SK-N-SH (cell line): ENCODE measurements around the gene TRNT1. TPM values are rescaled to one million over a fixed set of nuclear protein-coding genes. Genes with fewer than 3 reads are reported as not detected.

Experiments used
- CTCF ChIA-PET: fragments of 300-600, 350-600 bp; formaldehyde crosslinking; extraction: SDS; loops from one replicate; lab custom pipeline; 2021; lab: Yijun Ruan, JAX
- POLR2A ChIA-PET: fragments of 350-600 bp; sonication (Branson Sonifier 250); formaldehyde crosslinking; extraction: SDS; loops from one replicate; lab custom pipeline; 2020; ENCODE audit warnings: antibody characterized with exemption, inconsistent platforms; lab: Yijun Ruan, JAX
- DNase-seq: peaks from one replicate; pipeline ENCODE4 v3.0.0; 2012
- H2AFZ ChIP-seq: fragments of 200-600 bp; sonication (generic); 2 replicates; pipeline ENCODE4 v1.8.1; 2016; ENCODE audit warnings: antibody characterized with exemption, mild to moderate bottlenecking, low read depth
- H3F3A ChIP-seq: fragments of 200-600 bp; sonication (generic); replicated peaks from 2 replicates; pipeline ENCODE3; 2016; ENCODE audit warnings: antibody characterized with exemption, mild to moderate bottlenecking; ENCODE audit not compliant: insufficient read depth
- H3K27ac ChIP-seq, 2 experiments: fragments of 200-500 bp in 1 of 2; fragments of 200-600 bp in 1 of 2; sonication (Bioruptor generic) in 1 of 2; sonication (generic), shearing (Covaris generic) in 1 of 2; 2 replicates each; pipeline versions ENCODE4 v1.5.1 to v1.6.1; 2014 to 2016; ENCODE audit warnings: low read depth in 2 of 2, inconsistent platforms in 1 of 2, low read length in 1 of 2, mild to moderate bottlenecking in 1 of 2, mixed read lengths in 1 of 2
- H3K27me3 ChIP-seq: fragments of 200-600 bp; sonication (generic), shearing (Covaris generic); 2 replicates; pipeline ENCODE4 v1.6.1; 2016; ENCODE audit warnings: mixed run types; ENCODE audit not compliant: insufficient read depth
- H3K36me3 ChIP-seq, 2 experiments: fragments of 200-500 bp in 1 of 2; fragments of 200-600 bp in 1 of 2; sonication (Bioruptor generic) in 1 of 2; sonication (generic) in 1 of 2; replicated peaks in 1 of 2; 2 replicates each; pipeline versions ENCODE3 to v1.5.1; 2014 to 2016; ENCODE audit warnings: low read length in 1 of 2, mild to moderate bottlenecking in 1 of 2; ENCODE audit not compliant: insufficient read depth in 2 of 2, control insufficient read depth in 1 of 2
- H3K4me1 ChIP-seq, 2 experiments: fragments of 200-500 bp in 1 of 2; fragments of 200-600 bp in 1 of 2; sonication (Bioruptor generic) in 1 of 2; sonication (generic), shearing (Covaris generic) in 1 of 2; 2 replicates each; pipeline versions ENCODE4 v1.5.1 to v1.6.1; 2014 to 2016; ENCODE audit warnings: low read depth in 1 of 2, low read length in 1 of 2, mixed run types in 1 of 2; ENCODE audit not compliant: insufficient read depth in 2 of 2, control insufficient read depth in 1 of 2
- H3K4me2 ChIP-seq: fragments of 200-600 bp; sonication (generic), shearing (Covaris generic); 2 replicates; pipeline ENCODE4 v1.6.1; 2017; ENCODE audit warnings: mixed run types
- H3K4me3 ChIP-seq, 2 experiments: fragments of 200-500 bp in 1 of 2; fragments of 200-600 bp in 1 of 2; sonication (Bioruptor generic) in 1 of 2; sonication (generic), shearing (Covaris generic) in 1 of 2; 2 replicates each; pipeline versions ENCODE4 v1.5.1 to v1.8.1; 2014 to 2016; ENCODE audit warnings: low read depth in 2 of 2, inconsistent platforms in 1 of 2, low read length in 1 of 2, mild to moderate bottlenecking in 1 of 2, mixed read lengths in 1 of 2, moderate library complexity in 1 of 2
- H3K79me2 ChIP-seq: fragments of 200-600 bp; sonication (generic); 2 replicates; pipeline ENCODE4 v1.8.1; 2017; ENCODE audit warnings: mild to moderate bottlenecking; ENCODE audit not compliant: insufficient read depth
- H3K9ac ChIP-seq: fragments of 200-600 bp; sonication (generic); 2 replicates; pipeline ENCODE4 v1.6.1; 2017; ENCODE audit warnings: mixed run types
- H3K9me2 ChIP-seq: fragments of 200-600 bp; sonication (generic); 2 replicates; pipeline ENCODE4 v1.6.1; 2017; ENCODE audit warnings: mixed run types
- H3K9me3 ChIP-seq: fragments of 200-600 bp; sonication (generic); 2 replicates; pipeline ENCODE4 v1.6.1; 2017; ENCODE audit warnings: mixed run types, mild to moderate bottlenecking, moderate library complexity
- H4K20me1 ChIP-seq: fragments of 200-600 bp; sonication (generic); 2 replicates; pipeline ENCODE4 v1.6.1; 2017; ENCODE audit warnings: mild to moderate bottlenecking, mixed run types; ENCODE audit not compliant: insufficient read depth
- CHD2 ChIP-seq: fragments of 150-350 bp; IDR thresholded peaks from 2 replicates; pipeline ENCODE4 v1.6.1; 2018; ENCODE audit warnings: low read length; ENCODE audit not compliant: partially characterized antibody
- CTCF ChIP-seq: fragments of 200-600 bp; sonication (generic); IDR thresholded peaks from 2 replicates; pipeline ENCODE4 v1.6.1; 2017; ENCODE audit warnings: antibody characterized with exemption, mild to moderate bottlenecking, moderate library complexity
- ELF1 ChIP-seq: IDR thresholded peaks from 2 replicates; pipeline ENCODE4 v1.4.0; 2012
- EP300 ChIP-seq, 2 experiments: IDR thresholded peaks; 2 replicates each; pipeline versions ENCODE4 v1.4.0 to v1.6.1; 2012; ENCODE audit warnings: borderline replicate concordance in 1 of 2, low read depth in 1 of 2, low read length in 1 of 2
- EZH2phosphoT487 ChIP-seq: fragments of 200-600 bp; sonication (generic); IDR thresholded peaks from 2 replicates; pipeline ENCODE4 v1.6.1; 2017; ENCODE audit warnings: low read depth, mixed run types, mild to moderate bottlenecking, antibody characterized with exemption, moderate library complexity, borderline replicate concordance
- FOSL2 ChIP-seq: IDR thresholded peaks from 2 replicates; pipeline ENCODE4 v1.4.0; 2012; ENCODE audit warnings: low read depth, mild to moderate bottlenecking, moderate library complexity, borderline replicate concordance
- GABPA ChIP-seq: IDR thresholded peaks from 2 replicates; pipeline ENCODE4 v1.4.0; 2012; ENCODE audit warnings: low read depth, mild to moderate bottlenecking
- GATA2 ChIP-seq: sonication (generic); formaldehyde crosslinking; IDR thresholded peaks from 2 replicates; pipeline ENCODE4 v1.5.0; 2020; ENCODE audit warnings: mild to moderate bottlenecking, missing genetic modification reagents
- NRF1 ChIP-seq: IDR thresholded peaks from 2 replicates; pipeline ENCODE4 v1.6.1; 2012; ENCODE audit warnings: low read depth, mild to moderate bottlenecking, low read length
- RCOR1 ChIP-seq: fragments of 150-350 bp; IDR thresholded peaks from 2 replicates; pipeline ENCODE4 v1.6.1; 2017; ENCODE audit warnings: antibody characterized with exemption, low read length
- REST ChIP-seq: IDR thresholded peaks from 2 replicates; pipeline ENCODE4 v1.6.1; 2012; ENCODE audit warnings: mild to moderate bottlenecking, low read depth, low read length, moderate library complexity
- RXRA ChIP-seq: IDR thresholded peaks from 2 replicates; pipeline ENCODE4 v1.4.0; 2012; ENCODE audit warnings: low read depth, mild to moderate bottlenecking, borderline replicate concordance
- SMC3 ChIP-seq: IDR thresholded peaks from 2 replicates; pipeline ENCODE4 v1.6.1; 2012; ENCODE audit warnings: low read depth, low read length, improper control_type of control experiment
- TEAD4 ChIP-seq: IDR thresholded peaks from 2 replicates; pipeline ENCODE4 v1.4.0; 2012; ENCODE audit warnings: mild to moderate bottlenecking, borderline replicate concordance; ENCODE audit not compliant: insufficient read depth
- USF1 ChIP-seq: IDR thresholded peaks from 2 replicates; pipeline ENCODE4 v1.4.0; 2012; ENCODE audit warnings: low read depth, borderline replicate concordance
- YY1 ChIP-seq: IDR thresholded peaks from 2 replicates; pipeline ENCODE4 v1.4.0; 2012; ENCODE audit warnings: low read depth, mild to moderate bottlenecking
- ZBTB33 ChIP-seq: IDR thresholded peaks from 2 replicates; pipeline ENCODE4 v1.4.0; 2012; ENCODE audit warnings: low read depth, borderline replicate concordance
- WGBS: methylation state at CpG from one replicate; pipeline ENCODE4 v1.1.6; 2017; ENCODE audit warnings: low lambda C conversion rate; 5-methylcytosine and 5-hydroxymethylcytosine counted together
- polyA plus RNA-seq, 3 experiments: library from polyadenylated mRNA; depleted of rRNA; stranded (reverse); fragments of >200 nt; gene quantifications; 2 replicates each; pipeline ENCODE4 v1.2.3, GENCODE V29; 2012
- TF ChIP-seq, protein P1 (sequence below): fragments of 150-350 bp; IDR thresholded peaks from 2 replicates; pipeline ENCODE4 v1.6.1; 2017; ENCODE audit warnings: antibody characterized with exemption, low read length, low read depth, borderline replicate concordance

TRNT1 gene
- polyA plus RNA-seq, 1 of the 3 experiments (the other 2 are of a cell fraction), result 7.4 TPM

GRCh38 chr3:3179407-3180094 lies 52.8 kb downstream of the TRNT1 start, which contains the start of gene CRBN (continued):
- TF ChIP-seq SMC3 (peak; percentile 12; the same call in 1 of the 2 replicates), ELF1 (0 out of 2 replicates have a peak, but pooled peaks have one; percentile 18), GABPA (peak; percentile 40), CTCF (peak; percentile 97), EZH2phosphoT487 (no peak), FOSL2 (no peak), GATA2 (peak; percentile 11; the same call in 1 of the 2 replicates), USF1 (no peak), TEAD4 (no peak)

- no peaks in the 10 kb centered on the region for H3K9me2 ChIP-seq
- H3F3A ChIP-seq, result peaks cover 4% of the 10 kb centered on the region
- peaks cover 40% of the 10 kb centered on the region for H3K79me2 ChIP-seq
- ChIA-PET POLR2A (no interaction called here), CTCF (interaction anchor here (1.0 to 1.6 kb wide), 2 partner anchors 12 to 20 kb away, joined by 4 to 6 read pairs; no protein-coding TSS in a partner anchor)
- no peak overlapping the region for H3K27ac ChIP-seq
- H3K4me3 ChIP-seq, result no peak overlapping the region
- H3K4me2 ChIP-seq, result no peak overlapping the region
- H3K9ac ChIP-seq, result no peak overlapping the region
- peaks cover 6 to 8% of the 10 kb centered on the region in 2 experiments; a peak in 2 of 4 replicates for H3K4me1 ChIP-seq
- no peaks in the 10 kb centered on the region; the same call in 1 of the 2 replicates for H4K20me1 ChIP-seq
- H3K27me3 ChIP-seq, result no peaks in the 10 kb centered on the region; the same call in 1 of the 2 replicates
- peaks cover 3 to 7% of the 10 kb centered on the region in 2 experiments for H3K36me3 ChIP-seq
- H3K9me3 ChIP-seq, result no peaks in the 10 kb centered on the region
- 84% methylated on average over 9 of the region's 9 CpGs for WGBS
- DNase-seq, result no peak
- H2AFZ ChIP-seq, result peak overlapping the region; percentile 98; the same call in 1 of the 2 replicates
- TF ChIP-seq ZBTB33 (no peak), NRF1 (no peak), GABPA (no peak), RXRA (no peak), YY1 (no peak), RCOR1 (no peak), CHD2 (no peak), ELF1 (no peak), EP300 (IDR thresholded peaks at IDR 0.05; ENCODE audit: borderline replicate concordance in 1 of 2, low read depth in 1 of 2, low read length in 1 of 2) (no peak), SMC3 (no peak), REST (no peak), TEAD4 (no peak), FOSL2 (no peak), USF1 (no peak)
- TF ChIP-seq, protein P1, sequence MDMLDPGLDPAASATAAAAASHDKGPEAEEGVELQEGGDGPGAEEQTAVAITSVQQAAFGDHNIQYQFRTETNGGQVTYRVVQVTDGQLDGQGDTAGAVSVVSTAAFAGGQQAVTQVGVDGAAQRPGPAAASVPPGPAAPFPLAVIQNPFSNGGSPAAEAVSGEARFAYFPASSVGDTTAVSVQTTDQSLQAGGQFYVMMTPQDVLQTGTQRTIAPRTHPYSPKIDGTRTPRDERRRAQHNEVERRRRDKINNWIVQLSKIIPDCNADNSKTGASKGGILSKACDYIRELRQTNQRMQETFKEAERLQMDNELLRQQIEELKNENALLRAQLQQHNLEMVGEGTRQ, result no peak
Measured at GRCh38 chr3:3180456-3180855, 53.7 kb downstream of the TRNT1 start.
